Keratinocyte (primary cell): Measurements from ENCODE around the gene MAD1L1. TPM values are rescaled to one million over a fixed set of nuclear protein-coding genes. Genes with fewer than 3 reads are reported as not detected.

ENCODE experiments used
- DNase-seq: peaks from one replicate; pipeline ENCODE4 v3.0.0-alpha.2; 2011; ENCODE audit warnings: low read depth, missing footprints, low spot score
- FAIRE-seq: peaks from 2 replicates; lab custom pipeline; 2011; peaks lifted over from hg19 to GRCh38; lab: Jason Lieb, UNC
- H2AFZ ChIP-seq: 2 replicates; pipeline ENCODE4 v1.6.0; 2012; ENCODE audit warnings: low read length, control low read depth, inconsistent platforms; ENCODE audit not compliant: control insufficient read depth
- H3K27ac ChIP-seq: 2 replicates; pipeline ENCODE4 v1.5.1; 2011; ENCODE audit warnings: low read length; ENCODE audit not compliant: control insufficient read depth, insufficient read depth
- H3K27me3 ChIP-seq: 3 replicates; pipeline ENCODE4 v1.6.0; 2011; ENCODE audit warnings: low read length; ENCODE audit not compliant: control insufficient read depth, insufficient read depth; ENCODE audit errors: extremely low read depth
- H3K36me3 ChIP-seq, 2 experiments: 2 replicates in 1 of 2; 3 replicates in 1 of 2; pipeline ENCODE4 v1.5.1; 2011; ENCODE audit warnings: low read length in 2 of 2, mild to moderate bottlenecking in 1 of 2; ENCODE audit not compliant: control insufficient read depth in 2 of 2, insufficient read depth in 2 of 2; ENCODE audit errors: extremely low read depth in 1 of 2
- H3K4me1 ChIP-seq: 3 replicates; pipeline ENCODE4 v1.5.1; 2011; ENCODE audit warnings: low read length; ENCODE audit not compliant: control insufficient read depth, insufficient read depth; ENCODE audit errors: extremely low read depth
- H3K4me2 ChIP-seq: 3 replicates; pipeline ENCODE4 v1.6.0; 2011; ENCODE audit warnings: low read depth, low read length; ENCODE audit not compliant: control insufficient read depth, insufficient read depth; ENCODE audit errors: extremely low read depth
- H3K4me3 ChIP-seq, 3 experiments: fragments of 200-600 bp in 1 of 3; sonication (generic) in 1 of 3; 2 replicates in 2 of 3; 3 replicates in 1 of 3; pipeline ENCODE4 v1.5.1; 2011 to 2016; ENCODE audit warnings: low read length in 3 of 3, mild to moderate bottlenecking in 3 of 3, control low read depth in 2 of 3, inconsistent platforms in 1 of 3, low read depth in 1 of 3, mixed read lengths in 1 of 3, mixed run types in 1 of 3, moderate library complexity in 1 of 3; ENCODE audit not compliant: control insufficient read depth in 2 of 3, insufficient read depth in 2 of 3; ENCODE audit errors: extremely low read depth in 1 of 3
- H3K79me2 ChIP-seq: 2 replicates; pipeline ENCODE4 v1.6.0; 2012; ENCODE audit warnings: low read length; ENCODE audit not compliant: control insufficient read depth, insufficient read depth
- H3K9ac ChIP-seq: 3 replicates; pipeline ENCODE4 v1.6.0; 2011; ENCODE audit warnings: low read length; ENCODE audit not compliant: control insufficient read depth, insufficient read depth; ENCODE audit errors: extremely low read depth
- H3K9me1 ChIP-seq: 3 replicates; pipeline ENCODE4 v1.6.0; 2011; ENCODE audit warnings: low read length; ENCODE audit not compliant: control insufficient read depth, insufficient read depth; ENCODE audit errors: extremely low read depth
- H3K9me3 ChIP-seq: 2 replicates; pipeline ENCODE4 v1.5.1; 2012; ENCODE audit warnings: low read depth, low read length; ENCODE audit not compliant: control insufficient read depth
- H4K20me1 ChIP-seq: 3 replicates; pipeline ENCODE4 v1.6.0; 2011; ENCODE audit warnings: low read length; ENCODE audit not compliant: control insufficient read depth, insufficient read depth; ENCODE audit errors: extremely low read depth
- CTCF ChIP-seq, 3 experiments: IDR thresholded peaks in 1 of 3; conservative IDR thresholded peaks in 1 of 3; optimal IDR thresholded peaks in 1 of 3; 2 replicates in 2 of 3; 3 replicates in 1 of 3; pipeline versions ENCODE3 to v1.5.1; 2011; ENCODE audit warnings: low read length in 3 of 3, mild to moderate bottlenecking in 3 of 3, moderate library complexity in 2 of 3, control low read depth in 1 of 3, inconsistent platforms in 1 of 3; ENCODE audit not compliant: insufficient read depth in 2 of 3; ENCODE audit errors: extremely low read depth in 1 of 3
- EZH2 ChIP-seq: IDR thresholded peaks from one replicate; pipeline ENCODE4 v1.6.1; 2012; ENCODE audit warnings: inconsistent platforms, mild to moderate bottlenecking, low read length, moderate library complexity
- dilution Hi-C: fragments of 300-500 bp; cut with MboI; formaldehyde crosslinking; loops from one replicate; pipeline ENCODE4 v1.7.0; 2020; ENCODE audit warnings: low sequenced_read_pairs; ENCODE audit not compliant: extremely low pct_ligation_motif_present
- polyA plus RNA-seq, 5 experiments: library from polyadenylated mRNA; depleted of rRNA in 3 of 5; stranded (reverse) in 3 of 5; stranded (forward) in 1 of 5; unstranded in 1 of 5; fragments of >200 nt; gene quantifications; 1 replicate in 1 of 5; 2 replicates in 3 of 5; 3 replicates in 1 of 5; pipeline versions ENCODE4 v1.2.1 to v1.2.3, GENCODE V29; 2011 to 2012; ENCODE audit warnings: missing spikeins in 2 of 5, low read depth in 1 of 5, low replicate concordance in 1 of 5

MAD1L1 gene
- polyA plus RNA-seq, 1 donor (not counting 4 experiments of a cell fraction or from before 2014, with no cell fraction given): 18.0 TPM

- DNase-seq (no peak), FAIRE-seq (no peak)
- Histone ChIP-seq H3K9ac (no peak overlapping the region), H3K9me3 (no peaks in the 10 kb centered on the region), H3K79me2 (no peaks in the 10 kb centered on the region), H3K9me1 (no peaks in the 10 kb centered on the region), H3K4me3 (no peak overlapping the region), H3K36me3 (peaks cover 7 to 13% of the 10 kb centered on the region in 2 experiments), H3K27ac (no peak overlapping the region), H2AFZ (no peak overlapping the region), H3K4me2 (no peak overlapping the region), H3K4me1 (no peaks in the 10 kb centered on the region), H3K27me3 (no peaks in the 10 kb centered on the region), H4K20me1 (peaks cover 4% of the 10 kb centered on the region)
- no peak for TF ChIP-seq CTCF (optimal IDR thresholded peaks at IDR 0.05 in 1 of 3, IDR thresholded peaks at IDR 0.05 in 1 of 3, conservative IDR thresholded peaks at IDR 0.05 in 1 of 3; ENCODE audit: extremely low read depth in 1 of 3, insufficient read depth in 2 of 3, low read length in 3 of 3)
- TF ChIP-seq EZH2: no peak
- dilution Hi-C loops: no loop called here
These were observed 163.3 kb downstream of the MAD1L1 start for GRCh38 chr7:2069472-2069860.

- Histone ChIP-seq H3K27me3 (no peaks in the 10 kb centered on the region), H3K4me1 (no peaks in the 10 kb centered on the region), H3K79me2 (no peaks in the 10 kb centered on the region), H3K4me3 (no peak overlapping the region), H3K27ac (no peak overlapping the region), H4K20me1 (peaks cover 4% of the 10 kb centered on the region), H3K9me1 (no peaks in the 10 kb centered on the region), H3K9me3 (no peaks in the 10 kb centered on the region), H3K9ac (no peak overlapping the region), H2AFZ (no peak overlapping the region), H3K36me3 (peaks cover 8 to 13% of the 10 kb centered on the region in 2 experiments), H3K4me2 (no peak overlapping the region)
- TF ChIP-seq CTCF (optimal IDR thresholded peaks at IDR 0.05 in 1 of 3, IDR thresholded peaks at IDR 0.05 in 1 of 3, conservative IDR thresholded peaks at IDR 0.05 in 1 of 3; ENCODE audit: extremely low read depth in 1 of 3, insufficient read depth in 2 of 3, low read length in 3 of 3) (no peak), EZH2 (no peak)
- dilution Hi-C loops: no loop called here
- DNase-seq (no peak), FAIRE-seq (no peak)
These were observed 163.9 kb downstream of the MAD1L1 start for GRCh38 chr7:2068693-2069471.
